ENCODE results near the gene OAS1. TPM values are rescaled to one million over a fixed set of nuclear protein-coding genes. Genes with fewer than 3 reads are reported as not detected.

Gene OAS1
- total and polyA plus RNA-seq, 2 of the 8 experiments (the other 6 are each of a cell fraction or from before 2014, with no cell fraction given), result 0.23 TPM; not detected in 1

- H4K91ac ChIP-seq (replicated peaks; ENCODE audit: insufficient read length, low read length), result no peak overlapping the region
- H3K4me1 ChIP-seq (replicated peaks in 1 of 4; ENCODE audit: control insufficient read depth in 3 of 4, insufficient read depth in 4 of 4, low read length in 3 of 4), result no peaks in the 10 kb centered on the region
- no peak overlapping the region for H3K4me3 ChIP-seq (ENCODE audit: extremely low read depth in 1 of 4, insufficient read depth in 2 of 4, low read depth in 3 of 4, low read length in 4 of 4)
- no peak overlapping the region for H3K23ac ChIP-seq (ENCODE audit: insufficient read length)
- H2BK120ac ChIP-seq (replicated peaks; ENCODE audit: low read depth, low read length), result no peak overlapping the region
- no peaks in the 10 kb centered on the region for H4K20me1 ChIP-seq (replicated peaks in 1 of 2; ENCODE audit: control insufficient read depth in 1 of 2, insufficient read depth in 2 of 2, low read length in 2 of 2)
- H3K36me3 ChIP-seq (ENCODE audit: control insufficient read depth in 2 of 4, insufficient read depth in 4 of 4, low read length in 3 of 4), result no peaks in the 10 kb centered on the region
- no peak overlapping the region for H3K18ac ChIP-seq (ENCODE audit: extremely low read depth, low read length)
- H2BK20ac ChIP-seq (ENCODE audit: low read length), result no peak overlapping the region
- POLR2A ChIA-PET (ENCODE audit: partially characterized antibody), result no interaction called here
- H3K23me2 ChIP-seq (ENCODE audit: low read depth, low read length), result no peaks in the 10 kb centered on the region
- DNase-seq (ENCODE audit: low read depth in 1 of 2, low spot score in 2 of 2) (no peak), FAIRE-seq (no peak)
- no peak overlapping the region for H2AK5ac ChIP-seq (ENCODE audit: low read depth, low read length)
- H2BK5ac ChIP-seq (ENCODE audit: low read depth, low read length), result no peak overlapping the region
- H3K9me3 ChIP-seq (ENCODE audit: insufficient read depth in 2 of 2, low read depth in 1 of 2, low read length in 1 of 2), result peaks cover 10 to 19% of the 10 kb centered on the region in 2 experiments
- H4K5ac ChIP-seq (ENCODE audit: insufficient read length, low read depth, low read length), result no peak overlapping the region
- H4K8ac ChIP-seq (ENCODE audit: extremely low read depth, insufficient read depth, low read length), result no peak overlapping the region
- no peak overlapping the region for H3K27ac ChIP-seq (ENCODE audit: low read depth, low read length)
- no peaks in the 10 kb centered on the region for H3K79me2 ChIP-seq (ENCODE audit: control insufficient read depth in 1 of 2, insufficient read depth in 2 of 2, low read length in 2 of 2)
- CTCF ChIA-PET (ENCODE audit: partially characterized antibody), result interaction anchor here (0.9 to 1.2 kb wide), 3 partner anchors 32 to 172 kb away, joined by 3 to 7 read pairs (median 3); no protein-coding TSS in a partner anchor
- no peak overlapping the region for H3K56ac ChIP-seq (replicated peaks; ENCODE audit: insufficient read length, low read depth, low read length)
- no peak overlapping the region for H2BK15ac ChIP-seq (ENCODE audit: low read length)
- H3K4ac ChIP-seq (replicated peaks; ENCODE audit: insufficient read length, low read depth, low read length), result no peak overlapping the region
- no peak overlapping the region for H3K9ac ChIP-seq (replicated peaks in 1 of 4; ENCODE audit: extremely low read depth in 1 of 4, low read depth in 3 of 4, low read length in 3 of 4)
- H3K14ac ChIP-seq (ENCODE audit: insufficient read length), result no peak overlapping the region
- no peak overlapping the region for H2AFZ ChIP-seq (ENCODE audit: low read length)
- WGBS, 2 experiments (ENCODE audit: extremely low coverage in 1 of 2, insufficient coverage in 1 of 2, insufficient read length in 1 of 2, insufficient replicate concordance in 2 of 2, low coverage in 1 of 2, low lambda C conversion rate in 2 of 2, missing lambda C conversion rate in 1 of 2), result 81% methylated on average over 7 of the region's 7 CpGs; no CpG with 5 or more reads in 1 of the 2 experiments
- H2BK12ac ChIP-seq (ENCODE audit: low read depth, low read length), result no peak overlapping the region
- no peaks in the 10 kb centered on the region for H3K79me1 ChIP-seq (ENCODE audit: low read depth, low read length)
- H3K4me2 ChIP-seq (ENCODE audit: insufficient read depth in 1 of 2, low read depth in 2 of 2, low read length in 2 of 2), result no peak overlapping the region
- H3K27me3 ChIP-seq (replicated peaks in 1 of 4; ENCODE audit: control insufficient read depth in 3 of 4, extremely low read depth in 1 of 4, insufficient read depth in 3 of 4, low read length in 3 of 4), result peaks cover 0 to 3% (median 0%) of the 10 kb centered on the region in 4 experiments; a peak in 1 of 7 replicates
- TF ChIP-seq SAP30 (IDR thresholded peaks at IDR 0.05; ENCODE audit: insufficient read depth, insufficient replicate concordance, low read length) (no peak), KDM1A (IDR thresholded peaks at IDR 0.05; ENCODE audit: borderline replicate concordance, low read length) (no peak), RAD21 (IDR thresholded peaks at IDR 0.05 in 1 of 2, conservative IDR thresholded peaks at IDR 0.05 in 1 of 2; ENCODE audit: low read depth in 2 of 2, low read length in 2 of 2) (no peak), SIRT6 (IDR thresholded peaks at IDR 0.05; ENCODE audit: low read length) (no peak), TCF12 (IDR thresholded peaks at IDR 0.05; ENCODE audit: low read depth, low read length) (no peak), BACH1 (IDR thresholded peaks at IDR 0.05; ENCODE audit: low read length) (no peak), RBBP5 (IDR thresholded peaks at IDR 0.05; ENCODE audit: borderline replicate concordance, low read depth, low read length) (no peak), ATF2 (IDR thresholded peaks at IDR 0.05; ENCODE audit: low read length) (no peak), EP300 (IDR thresholded peaks at IDR 0.05; ENCODE audit: borderline replicate concordance in 1 of 2, low read depth in 2 of 2, low read length in 2 of 2) (no peak), MAFK (IDR thresholded peaks at IDR 0.05; ENCODE audit: low read depth, low read length) (no peak), CHD1 (IDR thresholded peaks at IDR 0.05; ENCODE audit: low read depth, low read length) (no peak), JUN (IDR thresholded peaks at IDR 0.05; ENCODE audit: low read depth, low read length) (no peak)
Measured at GRCh38 chr12:112961074-112961473, 54.3 kb downstream of the OAS1 start.
